HL-60 (cell line): ENCODE data around the gene MDN1.
A peak's percentile ranks its signal among the peaks of the same experiment; 100 is the strongest.

Source experiments
- DNase-seq, 2 experiments: peaks; one replicate each; pipeline ENCODE4 v3.0.0-alpha.2; 2010 to 2020; ENCODE audit warnings: low read depth in 1 of 2, low spot score in 1 of 2
- H3K27ac ChIP-seq: fragments of 250-450 bp; sonication (Bioruptor Pico); replicated peaks from 2 replicates; pipeline ENCODE4 v1.5.1; 2020; ENCODE audit warnings: mild to moderate bottlenecking, moderate library complexity
- H3K27me3 ChIP-seq: fragments of 250-450 bp; sonication (Bioruptor Pico); 2 replicates; pipeline ENCODE4 v1.5.1; 2021; ENCODE audit warnings: mild to moderate bottlenecking, moderate library complexity; ENCODE audit not compliant: insufficient read depth, poor library complexity, severe bottlenecking
- H3K4me3 ChIP-seq: replicated peaks from 2 replicates; pipeline ENCODE4 v1.5.1; 2011; ENCODE audit warnings: mild to moderate bottlenecking, control low read depth, low read length; ENCODE audit not compliant: insufficient read depth
- GABPA ChIP-seq: IDR thresholded peaks from 2 replicates; pipeline ENCODE4 v1.6.1; 2012; ENCODE audit warnings: low read depth
- POLR2AphosphoS5 ChIP-seq: IDR thresholded peaks from 2 replicates; pipeline ENCODE4 v1.6.1; 2012; ENCODE audit warnings: low read depth
- SPI1 ChIP-seq: IDR thresholded peaks from 2 replicates; pipeline ENCODE4 v1.6.1; 2012; ENCODE audit warnings: low read depth, mild to moderate bottlenecking, borderline replicate concordance
- long read RNA-seq: library from polyadenylated mRNA; unstranded; transcript quantifications from one replicate; pipeline ENCODE4 v2.0.0, GENCODE V29; 2020
- TF ChIP-seq, protein P1 (sequence below): IDR thresholded peaks from one replicate; pipeline ENCODE4 v1.5.1; 2011; ENCODE audit warnings: low read length, control low read depth, inconsistent platforms; ENCODE audit not compliant: insufficient read depth
- TF ChIP-seq, protein P2 (sequence below): IDR thresholded peaks from 2 replicates; pipeline ENCODE4 v1.6.1; 2012; ENCODE audit warnings: low read depth; ENCODE audit not compliant: insufficient replicate concordance

Gene MDN1, protein sequence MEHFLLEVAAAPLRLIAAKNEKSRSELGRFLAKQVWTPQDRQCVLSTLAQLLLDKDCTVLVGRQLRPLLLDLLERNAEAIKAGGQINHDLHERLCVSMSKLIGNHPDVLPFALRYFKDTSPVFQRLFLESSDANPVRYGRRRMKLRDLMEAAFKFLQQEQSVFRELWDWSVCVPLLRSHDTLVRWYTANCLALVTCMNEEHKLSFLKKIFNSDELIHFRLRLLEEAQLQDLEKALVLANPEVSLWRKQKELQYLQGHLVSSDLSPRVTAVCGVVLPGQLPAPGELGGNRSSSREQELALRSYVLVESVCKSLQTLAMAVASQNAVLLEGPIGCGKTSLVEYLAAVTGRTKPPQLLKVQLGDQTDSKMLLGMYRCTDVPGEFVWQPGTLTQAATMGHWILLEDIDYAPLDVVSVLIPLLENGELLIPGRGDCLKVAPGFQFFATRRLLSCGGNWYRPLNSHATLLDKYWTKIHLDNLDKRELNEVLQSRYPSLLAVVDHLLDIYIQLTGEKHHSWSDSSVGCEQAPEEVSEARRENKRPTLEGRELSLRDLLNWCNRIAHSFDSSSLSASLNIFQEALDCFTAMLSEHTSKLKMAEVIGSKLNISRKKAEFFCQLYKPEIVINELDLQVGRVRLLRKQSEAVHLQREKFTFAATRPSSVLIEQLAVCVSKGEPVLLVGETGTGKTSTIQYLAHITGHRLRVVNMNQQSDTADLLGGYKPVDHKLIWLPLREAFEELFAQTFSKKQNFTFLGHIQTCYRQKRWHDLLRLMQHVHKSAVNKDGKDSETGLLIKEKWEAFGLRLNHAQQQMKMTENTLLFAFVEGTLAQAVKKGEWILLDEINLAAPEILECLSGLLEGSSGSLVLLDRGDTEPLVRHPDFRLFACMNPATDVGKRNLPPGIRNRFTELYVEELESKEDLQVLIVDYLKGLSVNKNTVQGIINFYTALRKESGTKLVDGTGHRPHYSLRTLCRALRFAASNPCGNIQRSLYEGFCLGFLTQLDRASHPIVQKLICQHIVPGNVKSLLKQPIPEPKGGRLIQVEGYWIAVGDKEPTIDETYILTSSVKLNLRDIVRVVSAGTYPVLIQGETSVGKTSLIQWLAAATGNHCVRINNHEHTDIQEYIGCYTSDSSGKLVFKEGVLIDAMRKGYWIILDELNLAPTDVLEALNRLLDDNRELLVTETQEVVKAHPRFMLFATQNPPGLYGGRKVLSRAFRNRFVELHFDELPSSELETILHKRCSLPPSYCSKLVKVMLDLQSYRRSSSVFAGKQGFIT (N-terminal part only)
- long read RNA-seq, partial matches to known transcripts: 67 of 79 reads
- long read RNA-seq, other reads (novel, unspliced or antisense): 12 of 79 reads

DNA sequence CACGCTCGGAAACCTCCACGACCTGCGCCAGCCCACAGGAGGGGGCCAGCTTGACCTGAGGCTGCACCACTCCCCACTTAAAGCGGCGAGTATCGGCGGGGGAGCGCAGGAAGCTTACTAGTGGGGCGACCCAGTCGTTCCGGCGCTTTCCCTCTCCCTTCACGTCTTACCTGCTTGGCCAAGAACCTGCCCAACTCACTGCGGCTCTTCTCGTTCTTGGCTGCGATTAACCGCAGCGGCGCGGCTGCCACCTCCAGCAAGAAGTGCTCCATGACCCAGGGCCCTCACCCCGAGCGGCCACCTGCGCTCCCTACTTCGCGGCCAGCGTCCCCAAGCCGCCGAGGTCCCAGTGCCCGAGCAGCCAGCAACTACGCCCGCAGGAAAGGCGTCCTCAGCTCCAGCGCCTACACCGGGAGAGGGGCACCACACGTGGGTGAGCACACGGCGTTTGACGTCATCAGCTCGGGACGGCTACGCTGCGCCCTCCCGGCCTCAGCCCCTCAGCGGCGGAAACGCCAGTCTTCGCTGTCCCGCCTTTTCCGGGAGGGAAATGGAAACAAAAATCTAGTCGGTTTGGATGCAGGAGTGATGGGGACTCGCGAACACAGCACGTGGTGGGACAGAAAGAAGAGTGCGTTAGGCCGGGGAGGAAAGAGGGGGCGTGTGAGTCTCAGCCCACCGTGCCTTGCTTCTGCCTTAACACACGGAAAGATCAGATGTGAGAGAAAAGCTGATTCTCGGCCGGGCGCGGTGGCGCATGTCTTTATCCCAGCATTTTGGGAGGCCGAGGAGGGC lies at the start of gene MDN1:
MDN1 (minus strand) TSS at position 459 of the 795 bp plus-strand sequence; CDS start at position 272, 187 bp downstream.
- H3K27me3 ChIP-seq: no peaks in the 10 kb centered on the region
- peak within 1 kb of the TSS; percentile 92 for H3K4me3 ChIP-seq
- peak; percentile 88 to 93 for DNase-seq
- peak within 1 kb of the TSS; percentile 89 for H3K27ac ChIP-seq
- TF ChIP-seq, protein P1, sequence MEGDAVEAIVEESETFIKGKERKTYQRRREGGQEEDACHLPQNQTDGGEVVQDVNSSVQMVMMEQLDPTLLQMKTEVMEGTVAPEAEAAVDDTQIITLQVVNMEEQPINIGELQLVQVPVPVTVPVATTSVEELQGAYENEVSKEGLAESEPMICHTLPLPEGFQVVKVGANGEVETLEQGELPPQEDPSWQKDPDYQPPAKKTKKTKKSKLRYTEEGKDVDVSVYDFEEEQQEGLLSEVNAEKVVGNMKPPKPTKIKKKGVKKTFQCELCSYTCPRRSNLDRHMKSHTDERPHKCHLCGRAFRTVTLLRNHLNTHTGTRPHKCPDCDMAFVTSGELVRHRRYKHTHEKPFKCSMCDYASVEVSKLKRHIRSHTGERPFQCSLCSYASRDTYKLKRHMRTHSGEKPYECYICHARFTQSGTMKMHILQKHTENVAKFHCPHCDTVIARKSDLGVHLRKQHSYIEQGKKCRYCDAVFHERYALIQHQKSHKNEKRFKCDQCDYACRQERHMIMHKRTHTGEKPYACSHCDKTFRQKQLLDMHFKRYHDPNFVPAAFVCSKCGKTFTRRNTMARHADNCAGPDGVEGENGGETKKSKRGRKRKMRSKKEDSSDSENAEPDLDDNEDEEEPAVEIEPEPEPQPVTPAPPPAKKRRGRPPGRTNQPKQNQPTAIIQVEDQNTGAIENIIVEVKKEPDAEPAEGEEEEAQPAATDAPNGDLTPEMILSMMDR: no peak
- no peak for TF ChIP-seq SPI1
- TF ChIP-seq, protein P2, sequence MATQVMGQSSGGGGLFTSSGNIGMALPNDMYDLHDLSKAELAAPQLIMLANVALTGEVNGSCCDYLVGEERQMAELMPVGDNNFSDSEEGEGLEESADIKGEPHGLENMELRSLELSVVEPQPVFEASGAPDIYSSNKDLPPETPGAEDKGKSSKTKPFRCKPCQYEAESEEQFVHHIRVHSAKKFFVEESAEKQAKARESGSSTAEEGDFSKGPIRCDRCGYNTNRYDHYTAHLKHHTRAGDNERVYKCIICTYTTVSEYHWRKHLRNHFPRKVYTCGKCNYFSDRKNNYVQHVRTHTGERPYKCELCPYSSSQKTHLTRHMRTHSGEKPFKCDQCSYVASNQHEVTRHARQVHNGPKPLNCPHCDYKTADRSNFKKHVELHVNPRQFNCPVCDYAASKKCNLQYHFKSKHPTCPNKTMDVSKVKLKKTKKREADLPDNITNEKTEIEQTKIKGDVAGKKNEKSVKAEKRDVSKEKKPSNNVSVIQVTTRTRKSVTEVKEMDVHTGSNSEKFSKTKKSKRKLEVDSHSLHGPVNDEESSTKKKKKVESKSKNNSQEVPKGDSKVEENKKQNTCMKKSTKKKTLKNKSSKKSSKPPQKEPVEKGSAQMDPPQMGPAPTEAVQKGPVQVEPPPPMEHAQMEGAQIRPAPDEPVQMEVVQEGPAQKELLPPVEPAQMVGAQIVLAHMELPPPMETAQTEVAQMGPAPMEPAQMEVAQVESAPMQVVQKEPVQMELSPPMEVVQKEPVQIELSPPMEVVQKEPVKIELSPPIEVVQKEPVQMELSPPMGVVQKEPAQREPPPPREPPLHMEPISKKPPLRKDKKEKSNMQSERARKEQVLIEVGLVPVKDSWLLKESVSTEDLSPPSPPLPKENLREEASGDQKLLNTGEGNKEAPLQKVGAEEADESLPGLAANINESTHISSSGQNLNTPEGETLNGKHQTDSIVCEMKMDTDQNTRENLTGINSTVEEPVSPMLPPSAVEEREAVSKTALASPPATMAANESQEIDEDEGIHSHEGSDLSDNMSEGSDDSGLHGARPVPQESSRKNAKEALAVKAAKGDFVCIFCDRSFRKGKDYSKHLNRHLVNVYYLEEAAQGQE: peak; percentile 57
- peak; percentile 87 for TF ChIP-seq GABPA
- peak; percentile 95 for TF ChIP-seq POLR2AphosphoS5

DNA sequence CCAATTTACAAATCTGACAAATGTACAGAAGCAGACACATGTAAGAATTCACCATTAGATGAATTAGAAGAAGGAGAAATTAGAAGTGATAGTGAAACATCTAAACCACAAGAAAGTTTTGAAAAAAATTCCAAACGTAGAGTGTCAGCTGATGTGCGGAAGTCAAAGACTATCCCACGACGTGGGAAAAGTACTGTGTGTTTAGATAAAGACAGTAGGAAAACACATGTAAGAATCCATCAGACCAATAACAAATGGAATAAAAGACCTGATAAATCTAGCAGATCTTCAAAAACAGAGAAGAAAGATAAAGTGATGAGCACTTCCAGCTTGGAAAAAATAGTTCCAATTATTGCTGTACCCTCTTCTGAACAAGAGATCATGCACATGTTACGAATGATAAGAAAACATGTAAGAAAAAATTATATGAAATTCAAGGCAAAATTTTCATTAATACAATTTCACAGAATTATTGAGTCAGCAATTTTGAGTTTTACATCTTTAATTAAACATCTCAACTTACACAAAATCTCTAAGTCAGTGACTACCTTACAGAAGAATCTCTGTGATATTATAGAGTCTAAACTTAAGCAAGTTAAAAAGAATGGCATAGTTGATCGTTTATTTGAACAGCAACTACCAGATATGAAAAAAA lies 46.6 kb upstream of the MDN1 start:
- no peak overlapping the region for H3K4me3 ChIP-seq
- no peaks in the 10 kb centered on the region for H3K27me3 ChIP-seq
- DNase-seq: no peak
- TF ChIP-seq POLR2AphosphoS5 (no peak), SPI1 (no peak), GABPA (no peak)
- TF ChIP-seq, protein P2: no peak
- TF ChIP-seq, protein P1: no peak
- no peak overlapping the region for H3K27ac ChIP-seq
